CD4-positive, alpha-beta T cell treated with Interleukin-10 for 1 hour (primary cell): ENCODE measurements around the gene GCFC2.
"Not testable (repeated sequence)": the region's sequence is repeated elsewhere in the genome, so short reads cannot be mapped to it uniquely, and the experiment has no call there.

Experiments
- DNase-seq: peaks from one replicate; pipeline ENCODE4 v3.0.0-alpha.2; 2020

The GCFC2 gene

DNA sequence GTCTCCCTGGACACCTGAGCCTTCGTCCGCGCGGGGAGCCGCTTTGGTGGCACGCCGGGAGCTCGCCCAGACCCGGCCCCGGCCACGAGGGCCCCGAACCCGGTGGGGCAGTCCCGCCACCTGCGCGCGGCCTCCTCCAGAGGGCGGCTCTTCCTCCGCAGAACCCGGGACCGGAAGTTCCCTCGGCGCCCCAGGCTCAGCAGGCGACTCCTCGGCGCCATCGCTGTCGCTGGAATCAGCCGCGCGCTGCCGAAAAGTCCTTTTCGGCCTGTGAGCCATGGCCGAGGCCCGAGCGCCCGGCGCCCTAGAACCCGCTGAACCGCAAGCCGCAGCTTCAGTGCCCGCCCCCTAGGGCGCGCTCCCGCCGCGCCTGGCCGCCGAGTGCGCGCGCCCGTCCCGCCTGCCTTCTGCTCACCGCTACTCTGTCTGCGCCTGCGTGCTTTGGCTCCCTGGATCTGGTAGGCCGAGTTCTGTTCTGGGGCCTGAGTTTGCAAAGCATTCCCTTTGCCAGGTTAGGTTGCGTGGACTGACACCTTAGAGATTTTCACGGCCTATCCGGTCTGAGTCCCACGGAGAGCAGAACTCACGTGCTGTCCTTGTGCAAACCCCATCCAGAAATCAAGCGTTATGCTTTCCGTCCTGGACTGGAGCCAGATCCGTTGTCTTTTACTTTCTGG is at the start of gene GCFC2:
TSS of gene GCFC2 (minus strand) at position 339 of the 677 bp plus-strand sequence. CDS start at position 279, 60 bp downstream.
- peak; percentile 88 for DNase-seq

DNA sequence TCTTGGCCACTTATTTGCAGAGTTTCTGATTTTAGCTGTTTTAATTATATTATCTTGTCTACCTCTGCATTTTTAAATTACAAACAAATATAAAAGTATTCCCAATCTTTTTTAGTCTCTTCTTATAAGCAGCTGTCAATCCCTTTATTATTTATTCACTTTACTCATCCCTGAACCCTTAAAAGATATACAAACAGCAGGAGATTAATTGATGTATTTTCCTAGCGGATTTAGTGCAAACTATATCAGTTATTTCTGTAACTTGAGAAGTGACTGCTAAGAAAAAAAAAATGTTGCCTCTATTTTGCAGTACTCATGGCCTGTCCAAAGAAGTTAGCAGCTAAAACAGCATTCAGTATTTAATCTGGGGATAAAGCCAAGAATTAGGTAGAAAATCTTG is 42.1 kb upstream of the GCFC2 start:
- DNase-seq: no peak

- no peak for DNase-seq
These were observed 41.2 kb upstream of the GCFC2 start for GRCh38 chr2:75751824-75752468.

DNA sequence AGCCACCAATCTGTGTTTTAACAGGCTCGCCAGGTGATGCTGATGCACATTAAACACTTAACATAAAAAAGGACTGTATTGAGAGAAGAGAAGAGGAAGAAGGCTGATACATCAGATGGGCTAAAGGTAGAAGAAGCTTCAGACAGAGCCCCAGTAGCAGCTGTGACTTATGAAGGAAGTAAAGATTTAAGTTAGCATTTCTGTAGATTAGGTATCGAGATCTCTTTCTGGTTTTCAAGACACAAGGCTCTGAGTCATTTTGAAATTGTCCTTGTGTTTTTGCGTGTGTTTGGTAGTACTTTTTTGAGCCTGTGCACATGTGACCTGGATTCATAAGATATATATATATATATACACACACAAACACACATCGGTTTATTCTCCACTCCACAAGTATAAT is 40.6 kb upstream of the GCFC2 start:
- no peak for DNase-seq

GRCh38 chr2:75737961-75738360 is 27.2 kb upstream of the GCFC2 start:
- DNase-seq: no peak

GRCh38 chr2:75736276-75736675 is 25.6 kb upstream of the GCFC2 start:
- DNase-seq: no peak

GRCh38 chr2:75729861-75730260 is 19.1 kb upstream of the GCFC2 start:
- no peak for DNase-seq

GRCh38 chr2:75728614-75729419 is 18.1 kb upstream of the GCFC2 start:
- DNase-seq: no peak

DNA sequence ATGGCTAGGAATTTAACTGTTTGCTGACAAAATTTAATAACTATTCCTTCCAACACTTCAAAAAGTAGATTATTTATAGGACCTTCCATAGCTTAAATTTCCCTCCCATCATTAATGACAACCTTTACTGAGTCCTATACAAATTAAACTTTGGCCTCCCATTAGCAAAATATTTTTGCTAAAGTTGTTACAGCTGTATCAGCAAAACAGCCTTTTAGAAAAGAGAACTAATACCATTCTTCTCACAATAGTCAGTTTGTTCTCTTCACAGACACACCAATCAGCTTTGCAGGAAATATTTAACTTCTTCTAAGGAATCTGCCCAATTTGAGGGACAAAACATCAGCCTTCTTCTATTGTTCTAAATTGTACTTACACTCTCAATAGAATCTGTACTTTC is 12.0 kb upstream of the GCFC2 start:
- DNase-seq: no peak

- DNase-seq: no peak
These were observed 9.8 kb upstream of the GCFC2 start for GRCh38 chr2:75720525-75720924.

GRCh38 chr2:75719616-75720015 is 8.9 kb upstream of the GCFC2 start:
- DNase-seq: no peak

GRCh38 chr2:75716406-75716805 is 5.7 kb upstream of the GCFC2 start:
- no peak for DNase-seq

GRCh38 chr2:75711590-75711989 is 875 bp upstream of the GCFC2 start:
- DNase-seq: not testable (repeated sequence)

DNA sequence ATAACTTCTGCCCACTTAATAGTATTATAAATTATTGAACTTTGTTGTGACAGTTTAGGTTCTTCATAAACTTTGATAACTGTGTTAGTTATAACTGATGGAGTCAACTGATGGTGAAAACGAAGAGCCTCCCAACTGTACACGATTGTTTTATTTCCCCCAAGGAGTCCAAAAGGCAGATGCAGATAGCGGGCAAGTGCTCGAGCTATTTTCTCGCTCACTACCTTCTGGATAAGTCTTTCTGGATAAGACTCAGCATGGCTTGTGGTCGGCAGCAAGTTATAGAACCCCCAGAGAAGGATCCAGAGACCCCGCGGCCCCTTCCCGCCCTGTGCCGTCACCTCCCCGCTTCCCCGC is 517 bp downstream of the GCFC2 start:
- no peak for DNase-seq

- DNase-seq: no peak
These were observed 1.4 kb downstream of the GCFC2 start for GRCh38 chr2:75709297-75709696.

DNA sequence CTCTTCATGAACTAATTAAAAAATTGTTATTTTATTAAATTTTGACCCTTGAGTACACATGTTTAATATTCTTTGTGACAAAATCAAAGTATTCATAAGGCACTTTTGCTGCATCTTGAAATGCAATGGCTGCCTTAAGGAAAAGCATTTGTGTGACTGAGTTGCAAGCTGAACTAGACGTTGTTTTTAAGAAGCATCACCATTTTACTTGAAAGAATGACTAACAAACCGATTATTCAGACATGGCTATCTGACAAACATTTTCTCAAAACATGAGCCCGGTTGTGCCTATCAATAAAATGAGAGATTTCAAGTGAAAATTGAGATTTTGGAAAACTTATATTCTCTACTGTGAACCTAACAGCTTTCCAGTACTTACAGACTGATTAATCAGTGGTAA is 2.8 kb downstream of the GCFC2 start:
- no peak for DNase-seq

DNA sequence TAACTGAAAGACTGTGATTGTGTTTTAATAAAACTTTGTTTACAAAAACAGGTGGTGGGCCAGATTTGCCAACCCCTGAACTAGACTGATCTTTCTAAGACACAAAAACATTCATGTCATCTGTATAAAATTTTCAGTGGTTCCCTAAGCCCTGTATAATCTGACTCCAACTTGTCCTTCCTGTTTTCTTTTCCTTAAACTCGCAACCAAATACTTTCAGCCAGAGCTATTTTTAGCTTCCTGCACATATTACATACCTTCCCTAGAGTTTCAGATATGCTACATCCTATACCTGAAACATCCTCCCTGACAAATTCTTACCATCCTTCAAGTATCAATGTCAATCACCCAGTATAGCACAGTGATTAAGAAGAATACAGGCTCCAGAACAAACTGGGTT is 4.8 kb downstream of the GCFC2 start:
- DNase-seq: no peak

DNA sequence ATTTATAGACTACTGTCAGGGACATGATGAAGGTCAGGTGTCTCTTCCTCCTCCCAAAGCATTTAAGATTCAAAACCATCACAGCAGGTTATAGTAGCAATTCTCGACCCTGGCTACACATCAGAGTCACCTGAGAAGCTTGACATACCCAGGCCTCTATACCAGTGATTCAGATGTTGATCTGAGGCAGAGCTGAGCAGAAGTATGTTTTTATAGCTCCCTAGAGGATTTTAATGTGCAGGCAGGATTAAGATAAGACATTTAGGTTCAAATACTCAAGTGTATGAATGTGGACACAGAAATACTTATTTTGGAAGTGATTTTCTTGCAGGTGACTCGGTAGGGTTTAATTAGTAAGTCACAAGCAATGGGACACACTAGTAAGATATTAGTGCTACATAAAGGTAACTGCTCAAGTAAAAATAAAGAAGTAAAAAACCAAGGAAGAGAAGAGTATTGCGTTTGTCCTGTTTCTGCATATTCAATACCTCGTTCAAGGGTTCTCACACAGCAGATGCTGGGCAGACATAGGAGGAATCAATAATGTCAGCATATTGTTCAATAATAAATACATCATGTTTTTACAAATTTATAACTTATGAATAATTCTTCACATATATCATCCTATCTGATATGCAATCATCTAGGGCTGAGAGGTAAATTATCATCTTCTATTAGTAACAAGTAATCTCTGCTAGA is 7.0 kb downstream of the GCFC2 start:
- no peak for DNase-seq

GRCh38 chr2:75702593-75702992 is 8.1 kb downstream of the GCFC2 start:
- DNase-seq: no peak

DNA sequence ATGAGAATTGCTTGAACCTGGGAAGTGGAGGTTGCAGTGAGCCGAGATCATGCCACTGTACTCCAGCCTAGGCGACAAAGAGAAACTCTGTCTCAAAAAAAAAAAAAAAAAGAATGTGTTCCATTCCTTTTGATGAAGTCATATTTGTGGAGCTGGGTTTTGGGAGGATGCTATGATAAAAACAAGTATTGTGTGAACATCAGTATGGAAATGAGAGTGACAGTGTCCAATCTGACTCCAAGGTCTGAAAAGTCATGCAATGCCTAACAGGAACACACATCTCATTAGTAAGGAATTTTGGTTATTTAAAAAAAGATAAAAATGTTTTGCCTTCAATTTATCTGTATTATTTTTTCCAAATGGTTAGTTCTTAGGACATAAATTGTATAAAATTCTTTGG is 11.8 kb downstream of the GCFC2 start:
- no peak for DNase-seq

- no peak for DNase-seq
These were observed 22.5 kb downstream of the GCFC2 start for GRCh38 chr2:75688196-75688595.

GRCh38 chr2:75683430-75683829 is 27.3 kb downstream of the GCFC2 start:
- DNase-seq: not testable (repeated sequence)

- no peak for DNase-seq
These were observed 30.3 kb downstream of the GCFC2 start for GRCh38 chr2:75680402-75680801.
